ENCODE measurements around the gene ZNF511.

The ZNF511 gene

DNA sequence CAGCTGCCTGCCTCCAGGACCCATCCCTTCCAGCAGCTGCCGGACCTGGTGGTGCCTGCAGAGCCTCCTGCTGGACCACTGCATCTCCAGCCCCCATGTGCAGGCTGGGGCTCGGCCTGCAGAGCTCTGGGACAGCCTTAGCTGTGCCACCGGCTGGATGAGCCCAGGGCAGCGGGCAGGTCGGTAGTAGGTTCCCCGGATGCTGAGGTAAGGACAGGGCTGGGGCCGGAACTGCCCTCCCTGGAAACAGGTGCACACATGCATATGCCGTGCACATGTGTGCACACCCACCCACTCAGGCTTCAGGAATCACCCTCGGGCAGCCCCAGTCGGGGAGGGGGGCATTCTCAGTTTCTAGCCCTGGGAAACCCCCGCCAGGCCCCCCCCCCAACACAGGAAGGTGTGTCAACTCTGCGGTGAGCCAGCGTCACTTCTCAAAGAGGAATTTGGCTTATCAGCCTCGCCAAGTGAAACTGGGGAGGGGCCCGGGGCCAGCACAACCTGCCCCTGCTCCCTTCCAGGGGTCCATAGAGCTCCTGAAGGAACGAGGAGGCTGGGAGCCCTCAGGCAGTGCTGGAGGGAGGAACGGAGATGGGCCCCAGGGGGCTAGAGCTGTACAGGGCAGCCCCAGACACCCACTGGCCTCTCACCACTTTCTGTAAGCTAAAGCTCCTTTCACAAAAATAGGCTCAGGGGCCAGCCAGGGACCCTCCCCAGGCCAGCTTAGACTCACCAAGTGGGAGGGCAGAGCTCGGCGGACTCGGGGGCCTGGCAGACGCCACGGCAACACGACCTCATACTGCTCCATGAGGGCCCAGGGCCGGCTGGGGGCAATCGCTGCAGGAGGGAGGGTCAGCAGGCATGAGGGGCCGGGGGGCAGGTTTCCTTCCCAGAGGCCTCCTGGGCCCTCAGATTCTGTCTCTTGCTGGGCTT is 33.7 kb upstream of the ZNF511 start:
- no peak for DNase-seq

DNA sequence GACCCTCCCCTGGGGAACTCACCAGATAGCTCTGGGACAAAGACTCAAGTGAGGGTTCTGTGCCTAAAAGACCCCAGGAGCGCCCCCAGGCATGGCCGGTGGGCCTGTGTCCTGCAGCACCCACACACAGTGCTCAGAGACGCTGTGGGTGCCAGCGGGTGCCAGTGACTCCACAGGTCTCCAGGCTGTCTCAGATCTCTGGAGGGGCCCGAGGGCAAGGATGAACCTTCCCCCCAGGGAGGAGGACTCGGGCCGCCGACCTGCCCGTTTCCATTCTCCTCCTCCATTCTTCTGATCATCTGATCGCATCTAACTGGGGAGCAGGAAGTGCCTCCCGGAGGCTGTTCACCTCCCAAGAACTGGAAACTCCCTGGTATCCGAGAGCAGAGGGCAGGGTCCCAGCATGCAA is 33.0 kb upstream of the ZNF511 start:
- DNase-seq, result no peak

- no peak for DNase-seq
These were observed 32.6 kb upstream of the ZNF511 start for GRCh38 chr10:133276100-133276434.

- DNase-seq, result no peak
These were observed 32.1 kb upstream of the ZNF511 start, which contains the start of gene ADAM8 for GRCh38 chr10:133276435-133277201. ADAM8 (minus strand) TSS chr10:133276868; CDS start chr10:133276817, 51 bp downstream.

DNA sequence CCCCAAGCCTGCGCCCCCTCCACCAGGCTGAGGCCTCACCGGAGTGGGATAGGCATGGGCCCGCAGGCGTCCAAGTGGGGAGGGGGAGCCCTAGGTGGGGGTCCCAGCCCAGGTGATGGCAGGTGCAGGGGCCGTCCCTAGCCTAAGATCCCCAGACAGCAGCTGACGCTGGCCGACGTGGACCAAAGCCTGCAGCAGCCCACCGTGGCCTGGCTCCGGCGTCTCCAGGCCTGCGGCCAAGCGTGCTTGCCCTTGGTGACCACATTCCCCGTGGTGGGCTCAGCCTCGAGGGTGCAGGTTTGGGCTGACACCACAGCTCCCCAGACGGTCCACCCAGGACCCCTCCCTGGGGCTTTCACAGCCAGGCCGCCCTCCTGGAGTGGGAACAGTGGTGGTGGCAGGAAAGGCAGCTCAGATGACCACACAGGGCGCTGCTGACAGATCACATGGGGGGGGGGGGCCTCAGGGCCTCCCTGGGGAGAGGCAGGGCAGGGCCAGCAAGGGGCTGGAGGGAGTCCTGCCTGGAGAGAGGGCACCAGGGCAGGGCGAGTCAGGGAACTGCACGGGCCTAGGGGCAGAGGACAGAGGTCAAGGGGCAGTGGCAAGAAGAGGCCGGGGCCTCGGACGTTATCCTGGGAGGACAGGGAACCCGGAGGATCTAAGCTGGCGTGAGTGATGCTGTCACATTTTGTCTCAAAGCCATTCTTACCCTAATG is 31.3 kb upstream of the ZNF511 start:
- DNase-seq, result no peak

- no peak for DNase-seq
These were observed 30.6 kb upstream of the ZNF511 start for GRCh38 chr10:133277993-133278576.

GRCh38 chr10:133278577-133279265 is 30.0 kb upstream of the ZNF511 start:
- peak; percentile 41 for DNase-seq

DNA sequence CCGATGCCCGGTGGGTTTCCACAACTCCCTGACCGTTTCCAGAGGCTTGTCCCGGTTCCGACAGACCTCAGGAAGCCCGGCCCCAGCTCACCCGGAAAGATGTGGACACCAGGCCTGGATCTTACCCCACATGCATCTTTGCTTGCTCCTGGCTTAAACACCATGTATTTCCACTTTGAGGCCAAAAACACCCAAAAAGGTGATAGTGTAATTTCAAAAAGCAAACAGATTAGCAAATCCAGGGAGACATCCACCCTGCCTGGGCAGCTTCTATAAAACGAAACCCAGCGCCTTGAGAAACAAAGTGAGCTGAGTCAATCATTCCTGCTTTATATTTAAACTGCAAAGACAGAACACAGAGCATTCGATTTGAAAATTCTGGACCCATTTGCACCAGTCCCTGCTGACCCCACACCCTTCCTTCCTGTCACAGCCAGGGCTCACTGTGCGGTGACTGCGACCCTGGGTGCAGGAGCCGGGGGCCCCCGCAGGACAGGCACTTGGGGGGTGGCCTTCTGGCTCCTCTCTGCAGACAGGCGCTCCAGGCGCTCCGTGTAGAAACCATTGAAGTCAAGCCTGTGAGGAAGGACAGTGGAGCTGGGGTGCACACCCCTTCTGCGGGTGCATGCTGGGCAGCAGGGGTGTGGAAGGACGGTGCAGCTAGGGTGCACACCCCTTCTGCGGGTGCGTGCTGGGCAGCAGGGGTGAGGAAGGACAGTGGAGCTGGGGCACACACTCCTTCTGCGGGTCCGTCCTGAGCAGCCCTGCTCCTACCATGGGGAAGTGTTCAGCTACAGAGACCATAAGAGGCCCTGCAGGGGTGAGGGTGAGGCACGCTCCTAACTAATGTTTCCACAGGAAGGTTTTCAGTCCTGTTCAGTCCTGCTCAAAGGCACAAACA is 29.1 kb upstream of the ZNF511 start:
- no peak for DNase-seq

DNA sequence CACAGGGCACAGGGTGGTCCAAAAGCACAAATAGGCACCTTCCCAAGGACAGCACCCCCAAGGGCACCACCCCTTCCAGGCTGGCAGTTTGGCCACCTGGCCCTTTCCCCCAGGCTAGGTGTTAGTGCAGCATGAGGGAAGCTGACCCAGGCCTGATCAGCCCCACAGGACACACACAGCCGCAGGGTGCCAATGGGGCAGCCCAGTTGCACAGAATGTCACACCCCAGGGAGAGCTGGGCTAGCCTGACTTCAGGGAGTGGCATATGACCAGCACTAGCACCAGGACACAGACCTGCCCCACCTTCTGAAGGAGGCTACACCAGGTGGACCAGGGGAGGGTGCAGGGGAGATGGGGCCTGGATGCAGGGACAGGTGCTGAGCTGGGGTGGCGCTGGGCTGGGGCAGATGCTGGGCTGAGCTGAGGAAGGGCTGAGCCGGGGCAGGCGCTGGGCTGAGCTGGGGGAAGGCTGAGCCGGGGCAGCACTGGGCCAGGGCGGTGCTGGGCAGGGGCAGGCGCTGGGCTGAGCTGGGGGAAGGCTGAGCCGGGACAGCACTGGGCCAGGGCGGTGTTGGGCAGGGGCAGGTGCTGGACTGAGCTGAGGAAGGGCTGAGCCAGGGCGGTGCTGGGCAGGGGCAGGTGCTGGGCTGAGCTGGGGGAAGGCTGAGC is 28.2 kb upstream of the ZNF511 start:
- no peak for DNase-seq

GRCh38 chr10:133281084-133281483 is 27.6 kb upstream of the ZNF511 start:
- no peak for DNase-seq

GRCh38 chr10:133281628-133282372 is 26.9 kb upstream of the ZNF511 start:
- DNase-seq, result no peak

DNA sequence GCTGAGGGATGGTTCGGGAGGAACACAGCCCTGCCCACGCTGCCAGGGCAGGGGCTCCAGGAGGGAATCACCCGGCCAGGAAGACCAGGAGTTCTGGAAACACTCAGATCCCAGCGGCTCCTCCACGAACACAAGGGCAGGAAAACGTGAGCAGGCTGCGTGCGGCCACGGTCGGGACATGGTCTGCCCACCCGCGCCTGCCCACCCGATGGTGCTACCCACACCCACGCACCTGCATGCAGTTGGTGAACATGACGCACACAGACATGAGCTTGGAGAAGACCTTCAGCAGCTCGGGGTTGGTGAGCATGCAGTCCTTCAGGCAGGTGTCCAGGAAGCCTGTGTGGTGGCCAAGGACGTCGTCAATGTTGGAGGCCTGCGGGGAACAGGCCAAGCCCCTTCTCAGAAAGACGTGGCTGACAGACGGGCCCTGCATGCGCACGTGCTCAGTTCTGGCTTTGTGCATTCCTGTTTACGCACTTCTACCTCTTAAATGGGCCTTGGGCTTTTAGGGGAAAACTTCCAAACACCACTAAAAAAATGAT is 25.8 kb upstream of the ZNF511 start:
- no peak for DNase-seq

DNA sequence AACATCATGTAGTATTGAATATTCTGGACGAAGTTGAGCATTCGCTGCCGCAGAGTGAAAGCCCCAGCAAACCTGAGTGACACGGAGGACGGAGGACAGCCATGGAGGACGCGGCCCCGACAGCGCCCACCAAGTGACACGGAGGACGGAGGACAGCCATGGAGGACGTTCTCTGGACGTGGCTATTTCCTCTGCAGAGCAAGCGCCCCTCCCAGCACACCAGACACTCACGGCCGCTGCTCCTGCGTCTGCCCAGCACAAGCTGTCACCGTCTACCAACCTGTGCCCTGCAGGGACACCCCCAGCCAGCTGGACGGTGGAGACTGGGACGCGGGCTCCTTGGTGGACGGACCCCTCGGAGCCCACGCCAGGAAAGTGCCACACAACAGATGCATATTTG is 24.8 kb upstream of the ZNF511 start:
- DNase-seq, result no peak

GRCh38 chr10:133285217-133285616 is 23.5 kb upstream of the ZNF511 start:
- no peak for DNase-seq

DNA sequence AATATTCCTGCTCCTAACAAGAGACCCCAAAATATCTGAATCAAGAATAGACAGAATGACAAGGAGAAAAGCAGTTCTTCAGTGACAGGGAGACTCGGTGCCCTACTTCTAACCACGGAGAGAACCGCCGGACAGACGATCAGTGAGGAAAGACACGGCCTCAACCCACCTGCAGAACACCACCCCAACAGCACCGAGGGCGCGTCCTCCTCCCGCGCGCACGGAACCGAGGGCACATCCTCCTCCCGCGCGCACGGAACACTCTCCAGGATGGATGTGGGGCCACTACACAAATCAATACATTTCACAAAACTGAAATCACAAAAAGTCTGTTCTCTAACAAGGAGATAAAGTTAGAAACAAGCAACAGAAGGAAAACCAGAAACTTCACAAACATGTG is 22.3 kb upstream of the ZNF511 start:
- DNase-seq, result no peak

DNA sequence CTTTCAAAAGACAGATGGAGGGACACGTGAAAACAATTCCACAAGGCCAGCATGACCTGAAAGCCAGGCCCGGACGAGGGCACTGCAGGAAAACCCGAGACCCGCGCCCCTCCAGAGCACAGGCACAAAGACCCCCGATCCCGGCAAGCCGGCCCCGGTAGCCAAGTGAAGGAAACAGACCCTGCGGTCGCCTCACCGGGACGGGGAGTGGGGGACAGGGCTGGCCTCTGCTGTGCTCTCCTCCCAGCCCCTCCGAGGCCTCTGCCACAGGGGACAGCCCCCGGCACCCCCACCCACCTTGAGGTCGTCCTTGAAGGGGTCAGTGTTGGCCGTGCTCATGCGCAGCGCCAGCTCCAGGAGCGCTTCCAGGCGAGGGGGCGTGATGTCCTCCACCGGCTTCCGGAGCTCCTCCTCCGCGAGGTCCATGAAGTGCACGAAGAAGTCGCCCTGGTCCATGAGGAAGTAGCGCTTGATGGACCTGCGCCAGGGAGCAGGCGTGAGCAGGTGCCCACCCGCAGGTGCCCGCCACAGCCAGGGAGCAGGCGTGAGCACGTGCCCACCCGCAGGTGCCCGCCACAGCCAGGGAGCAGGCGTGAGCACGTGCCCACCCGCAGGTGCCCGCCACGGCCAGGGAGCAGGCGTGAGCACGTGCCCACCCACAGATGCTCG is 20.7 kb upstream of the ZNF511 start:
- DNase-seq, result no peak

DNA sequence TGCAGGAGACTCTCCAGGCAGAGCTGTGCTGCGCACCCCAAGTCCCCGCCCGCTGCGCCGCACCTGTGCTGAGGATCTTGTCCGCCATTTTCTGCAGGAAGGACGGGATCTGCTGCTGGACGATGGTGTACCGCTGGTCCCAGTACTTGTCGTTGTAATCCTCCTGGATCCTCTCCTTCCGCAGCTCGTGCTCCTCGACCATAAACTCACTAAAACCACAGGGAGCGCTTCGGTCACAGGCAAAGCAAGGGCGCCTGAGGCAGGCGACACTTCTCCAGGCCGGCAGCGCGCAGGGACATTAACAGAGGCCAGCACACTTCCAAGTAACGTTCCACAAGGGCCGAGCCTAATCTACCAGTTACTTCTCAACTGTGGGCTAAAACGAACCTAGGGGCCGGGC is 19.0 kb upstream of the ZNF511 start:
- no peak for DNase-seq

DNA sequence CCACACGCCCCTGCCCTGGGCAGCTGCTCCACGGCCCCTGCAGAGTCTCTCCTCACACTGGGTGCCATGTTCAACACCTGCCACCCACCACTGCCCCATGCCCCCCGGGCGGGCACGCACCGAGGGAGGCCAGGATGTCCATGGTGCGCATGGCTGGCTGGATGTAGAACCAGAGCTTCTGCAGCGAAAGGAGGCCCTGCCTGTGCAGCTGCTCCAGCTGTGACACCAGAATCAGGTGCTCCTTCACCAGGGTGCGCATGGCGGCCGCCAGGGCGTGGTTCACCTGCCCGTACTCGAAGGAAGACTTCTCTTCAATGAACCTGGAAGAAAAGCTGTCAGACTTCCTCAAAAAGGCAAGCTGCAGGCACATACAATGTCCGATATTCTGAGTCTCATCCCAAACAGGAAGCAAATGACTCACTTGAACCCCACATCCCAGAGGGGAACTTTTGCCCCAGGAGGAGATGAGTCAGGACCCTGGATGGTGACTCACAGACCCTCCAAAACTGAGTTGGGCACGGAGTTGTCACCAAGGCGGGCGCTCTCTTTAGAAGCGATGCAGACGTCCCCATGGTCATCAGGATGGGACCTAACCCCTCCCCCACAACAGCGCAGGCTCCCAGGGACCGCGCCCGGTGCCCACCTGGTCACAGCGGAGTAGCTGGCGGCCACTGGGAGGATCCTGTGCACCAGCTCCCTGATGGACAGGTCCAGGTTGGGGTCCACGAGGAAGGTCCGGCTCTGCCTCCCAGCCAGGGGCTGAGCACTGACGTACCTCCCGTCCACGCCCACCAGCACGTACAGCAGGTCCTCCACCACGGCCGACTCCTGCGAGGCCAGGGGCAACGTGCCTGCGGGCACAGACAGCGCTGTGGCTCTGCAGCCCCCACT is 15.6 kb upstream of the ZNF511 start:
- DNase-seq, result peak; percentile 93

Measured in HCEC 1CT (cell line).